ENCODE results near the gene ZNF205. TPM values are rescaled to one million over a fixed set of nuclear protein-coding genes. Genes with fewer than 3 reads are reported as not detected.
"Not testable (repeated sequence)": the region's sequence is repeated elsewhere in the genome, so short reads cannot be mapped to it uniquely, and the experiment has no call there.

ZNF205 gene
- total RNA-seq, 2 experiments from 2014 or later = 0.21 to 0.32 TPM

DNA sequence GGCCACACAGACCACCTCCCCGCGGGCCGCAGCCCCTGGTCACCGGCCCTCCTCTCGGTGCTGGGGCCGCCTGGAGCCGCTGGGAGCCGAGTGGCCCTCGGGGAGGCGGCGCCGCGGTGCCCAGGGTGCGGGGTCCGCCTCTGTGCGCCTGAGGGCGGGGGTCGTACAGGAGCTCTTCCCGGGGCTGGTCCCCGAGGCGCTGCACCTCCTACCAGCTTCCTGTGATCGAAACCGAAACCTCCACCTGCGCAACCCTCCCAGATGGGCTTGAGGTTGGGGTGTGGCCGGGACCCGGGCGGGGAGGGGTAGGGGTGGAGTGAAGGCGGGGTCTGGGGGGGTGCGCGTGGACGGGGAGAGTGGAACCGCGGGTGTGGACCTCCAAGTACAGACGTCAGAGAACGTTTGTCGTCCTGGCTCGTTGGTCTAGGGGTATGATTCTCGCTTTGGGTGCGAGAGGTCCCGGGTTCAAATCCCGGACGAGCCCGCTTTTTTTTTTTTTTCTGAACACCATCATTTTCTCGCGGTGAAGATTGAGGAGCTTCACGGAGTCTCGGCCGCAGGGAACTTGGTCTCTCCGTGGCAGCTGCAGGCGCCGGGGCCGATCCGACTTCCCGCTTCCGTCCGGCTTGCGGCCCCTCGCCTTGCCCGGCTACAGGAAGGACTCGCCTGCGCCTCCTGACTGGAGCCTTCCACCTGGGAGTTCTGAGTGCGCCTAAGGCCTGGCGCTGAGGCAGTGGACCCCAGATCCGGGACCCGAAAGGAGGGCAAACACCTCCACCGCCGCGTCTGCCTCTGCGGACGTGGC is 46.3 kb downstream of the ZNF205 start:
- ChIA-PET CTCF (interaction anchor here (0.5 to 1.2 kb wide), 7 partner anchors 8 to 128 kb away, joined by 3 to 7 read pairs (median 5); no protein-coding TSS in a partner anchor), POLR2A (interaction anchor here (0.6 to 1.5 kb wide), 7 partner anchors 8 to 290 kb away, joined by 3 to 10 read pairs (median 3); partner anchors contain the start of gene ZNF213)
- peaks cover 20% of the 10 kb centered on the region for H3K4me1 Mint-ChIP-seq
- peak overlapping the region; percentile 87 for H3K4me3 Mint-ChIP-seq
- H3K27me3 Mint-ChIP-seq = peaks cover 7% of the 10 kb centered on the region
- intact Hi-C loops (cut with DNase I, micrococcal nuclease) = loop anchor here (1.0 kb wide), 2 partner anchors 8 to 13 kb away; no protein-coding TSS in a partner anchor
- peak overlapping the region; percentile 88 for H3K27ac Mint-ChIP-seq
- H3K9me3 Mint-ChIP-seq (ENCODE audit: low read depth) = peaks cover 2% of the 10 kb centered on the region
- DNase-seq (peak; percentile 91), ATAC-seq (peak; percentile 75)
- peaks cover 2% of the 10 kb centered on the region for H3K36me3 Mint-ChIP-seq (ENCODE audit: low read depth)

DNA sequence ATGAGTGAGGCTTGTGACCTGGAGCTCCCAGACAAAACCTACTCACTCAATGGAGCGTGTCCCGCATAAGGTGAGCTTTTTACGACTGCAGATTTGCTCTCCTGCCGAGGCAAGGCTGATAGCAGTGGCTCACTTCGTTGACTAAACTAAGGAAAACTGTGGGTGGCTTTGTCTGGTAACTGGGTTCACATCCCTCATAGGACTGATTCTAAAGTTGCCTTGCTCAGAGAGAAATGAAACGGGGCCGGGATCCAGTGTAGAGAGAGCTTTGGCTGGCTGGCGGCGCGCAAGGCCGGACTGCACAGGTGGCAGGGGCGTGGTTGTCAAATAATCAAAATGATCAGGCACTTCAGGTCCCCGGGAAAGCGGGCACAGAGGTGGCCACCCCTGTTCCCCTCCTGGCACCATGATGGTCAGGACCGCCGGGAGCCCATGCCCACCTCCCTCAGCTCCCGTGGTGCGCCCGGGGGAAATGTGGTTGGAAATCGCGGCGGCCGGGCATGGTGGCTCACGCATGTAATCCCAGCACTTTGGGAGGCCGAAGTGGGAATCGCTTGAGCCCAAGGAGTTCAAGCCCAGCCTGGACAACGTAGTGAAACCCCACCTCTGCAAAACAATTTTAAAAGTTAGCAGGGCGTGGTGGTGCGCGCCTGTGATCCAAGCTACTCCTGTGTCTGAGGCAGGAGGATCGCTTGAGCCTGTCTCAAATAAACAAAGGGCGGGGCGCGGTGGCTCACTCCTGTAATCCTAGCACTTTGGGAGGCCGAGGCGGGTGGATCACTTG is 49.0 kb downstream of the ZNF205 start:
- peaks cover 7% of the 10 kb centered on the region for H3K27me3 Mint-ChIP-seq
- peaks cover 27% of the 10 kb centered on the region for H3K4me1 Mint-ChIP-seq
- no peaks in the 10 kb centered on the region for H3K9me3 Mint-ChIP-seq (ENCODE audit: low read depth)
- ATAC-seq (no peak), DNase-seq (no peak)
- CTCF ChIA-PET = interaction anchor here (0.5 to 1.4 kb wide), 2 partner anchors 21 to 130 kb away, joined by 3 read pairs; no protein-coding TSS in a partner anchor
- peaks cover 2% of the 10 kb centered on the region for H3K36me3 Mint-ChIP-seq (ENCODE audit: low read depth)
- intact Hi-C loops (cut with DNase I, micrococcal nuclease) = no loop called here
- H3K27ac Mint-ChIP-seq = no peak overlapping the region
- POLR2A ChIA-PET = no interaction called here
- H3K4me3 Mint-ChIP-seq = peak overlapping the region; percentile 38

DNA sequence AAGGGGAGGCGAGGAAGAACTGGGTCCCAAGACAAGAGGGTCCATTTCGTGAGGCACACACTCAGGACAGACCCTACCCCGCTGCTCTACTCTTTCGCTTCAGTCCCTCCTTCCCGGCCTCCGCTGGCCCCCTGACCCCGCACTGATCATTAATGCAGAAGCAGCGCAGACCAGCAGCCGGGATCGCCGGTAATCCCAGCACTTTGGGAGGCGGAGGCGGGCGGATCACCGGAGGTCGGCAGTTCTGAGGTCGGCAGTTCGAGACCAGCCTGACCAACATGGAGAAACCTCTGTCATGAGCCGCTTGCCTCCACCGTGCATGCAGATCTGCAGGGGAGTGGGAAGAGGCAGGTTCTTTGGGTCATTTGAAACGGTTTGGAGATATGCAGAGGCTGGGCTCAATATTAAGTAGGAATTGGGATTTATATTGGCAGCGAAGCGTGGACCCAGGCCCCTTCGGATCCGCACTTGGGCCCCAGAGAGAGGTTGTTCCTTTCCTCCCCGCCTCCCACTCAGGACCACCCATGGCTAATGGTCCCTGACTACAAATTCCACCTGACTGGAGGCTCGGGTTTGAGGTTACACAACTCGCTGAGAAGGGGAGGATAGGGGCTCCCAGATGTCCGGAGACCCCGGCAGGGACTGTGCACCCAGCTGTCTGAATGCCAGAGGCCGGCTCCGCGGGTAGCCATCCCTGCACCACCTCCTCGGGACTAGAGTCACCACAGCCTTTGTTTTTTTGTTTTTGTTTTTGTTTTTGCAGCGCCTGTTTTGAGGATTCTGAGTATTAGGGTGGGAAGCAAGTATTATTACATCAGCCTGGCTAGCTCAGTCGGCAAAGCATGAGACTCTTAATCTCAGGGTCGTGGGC is 52.0 kb downstream of the ZNF205 start:
- peaks cover 1% of the 10 kb centered on the region for H3K27me3 Mint-ChIP-seq
- no peak overlapping the region for H3K4me3 Mint-ChIP-seq
- ChIA-PET CTCF (interaction anchor here (0.5 to 2.1 kb wide), 8 partner anchors 10 to 136 kb away, joined by 3 to 15 read pairs (median 4); no protein-coding TSS in a partner anchor), POLR2A (no interaction called here)
- no peaks in the 10 kb centered on the region for H3K36me3 Mint-ChIP-seq (ENCODE audit: low read depth)
- no peak overlapping the region for H3K27ac Mint-ChIP-seq
- DNase-seq (no peak), ATAC-seq (no peak)
- peaks cover 15% of the 10 kb centered on the region for H3K4me1 Mint-ChIP-seq
- intact Hi-C loops (cut with DNase I, micrococcal nuclease) = no loop called here
- H3K9me3 Mint-ChIP-seq (ENCODE audit: low read depth) = no peaks in the 10 kb centered on the region

DNA sequence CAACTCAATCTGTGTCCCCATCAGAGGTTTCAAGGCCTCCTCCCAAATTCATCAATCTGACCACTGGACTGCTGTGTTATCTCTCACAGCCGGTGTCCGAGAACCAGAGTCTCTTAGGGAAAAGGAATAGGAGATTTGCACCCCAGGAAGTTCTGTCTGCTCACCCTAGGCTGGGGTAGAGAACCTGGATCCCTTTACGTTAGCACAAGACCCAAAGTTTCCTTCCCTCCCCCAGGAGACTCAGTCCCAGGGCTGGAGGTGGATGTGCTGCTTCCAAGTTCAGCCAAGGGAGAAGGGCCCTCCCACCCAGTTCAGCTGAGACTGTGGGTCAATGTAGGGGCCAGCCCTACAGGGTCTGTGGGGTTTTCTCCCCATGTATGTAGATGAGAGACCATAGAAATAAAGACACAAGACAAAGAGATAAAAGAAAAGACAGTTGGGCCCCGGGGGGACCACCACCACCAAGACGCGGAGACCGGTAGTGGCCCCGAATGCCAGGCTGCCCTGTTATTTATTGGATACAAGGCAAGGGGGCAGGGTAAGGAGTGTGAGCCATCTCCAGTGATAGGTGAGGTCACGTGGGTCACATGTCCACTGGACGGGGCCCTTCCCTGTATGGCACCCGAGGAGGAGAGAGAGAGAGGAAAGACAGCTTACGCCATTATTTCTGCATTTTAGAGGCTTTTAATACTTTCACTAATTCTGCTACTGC is 52.9 kb downstream of the ZNF205 start:
- ATAC-seq = no peak
- no peaks in the 10 kb centered on the region for H3K36me3 Mint-ChIP-seq (ENCODE audit: low read depth)
- H3K27me3 Mint-ChIP-seq = peaks cover 2% of the 10 kb centered on the region
- POLR2A ChIA-PET = no interaction called here
- CTCF ChIA-PET = interaction anchor here (0.5 to 2.1 kb wide), 11 partner anchors 9 to 136 kb away, joined by 3 to 15 read pairs (median 4); partner anchors contain the start of gene ZNF213
- peak overlapping the region; percentile 32 for H3K4me3 Mint-ChIP-seq
- DNase-seq = no peak
- no peaks in the 10 kb centered on the region for H3K9me3 Mint-ChIP-seq (ENCODE audit: low read depth)
- H3K27ac Mint-ChIP-seq = peak overlapping the region; percentile 68
- intact Hi-C loops (cut with DNase I, micrococcal nuclease) = loop anchor here in 1 of 2 experiments (5.0 kb wide), 1 partner anchor 68 kb away; the partner anchor contains the start of gene ZSCAN10
- H3K4me1 Mint-ChIP-seq = peaks cover 10% of the 10 kb centered on the region

DNA sequence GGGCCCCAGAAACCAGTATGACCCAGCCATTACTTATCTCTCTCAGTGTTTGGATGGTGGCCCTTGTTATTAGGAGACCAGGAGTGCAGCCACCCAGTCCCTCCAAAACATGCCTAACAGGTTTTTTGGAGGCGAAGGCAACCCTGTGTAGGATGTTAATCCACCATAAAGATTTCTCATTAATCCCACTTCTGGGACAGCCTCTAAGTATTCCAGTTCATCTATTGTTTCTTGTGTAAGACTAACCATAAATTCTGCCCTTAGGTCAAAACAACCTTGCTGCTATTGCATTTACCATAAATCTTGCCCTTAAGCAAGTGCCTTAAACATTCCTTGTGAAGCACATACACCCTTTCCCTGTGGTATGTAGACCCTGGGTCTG is 54.1 kb downstream of the ZNF205 start:
- no peak for ATAC-seq
- no peak overlapping the region for H3K27ac Mint-ChIP-seq
- DNase-seq = no peak
- peaks cover 17% of the 10 kb centered on the region for H3K4me1 Mint-ChIP-seq
- H3K36me3 Mint-ChIP-seq (ENCODE audit: low read depth) = no peaks in the 10 kb centered on the region
- H3K4me3 Mint-ChIP-seq = no peak overlapping the region
- H3K9me3 Mint-ChIP-seq (ENCODE audit: low read depth) = no peaks in the 10 kb centered on the region
- CTCF ChIA-PET = interaction anchor here (0.7 to 2.1 kb wide), 8 partner anchors 31 to 137 kb away, joined by 3 to 15 read pairs (median 4); partner anchors contain the start of gene ZNF213
- POLR2A ChIA-PET = no interaction called here
- intact Hi-C loops (cut with DNase I, micrococcal nuclease) = loop anchor here (1.0 to 5.0 kb wide), 5 partner anchors 32 to 107 kb away; partner anchors contain the start of gene ZSCAN10 (in 1 of the 2)
- peaks cover 11% of the 10 kb centered on the region for H3K27me3 Mint-ChIP-seq

DNA sequence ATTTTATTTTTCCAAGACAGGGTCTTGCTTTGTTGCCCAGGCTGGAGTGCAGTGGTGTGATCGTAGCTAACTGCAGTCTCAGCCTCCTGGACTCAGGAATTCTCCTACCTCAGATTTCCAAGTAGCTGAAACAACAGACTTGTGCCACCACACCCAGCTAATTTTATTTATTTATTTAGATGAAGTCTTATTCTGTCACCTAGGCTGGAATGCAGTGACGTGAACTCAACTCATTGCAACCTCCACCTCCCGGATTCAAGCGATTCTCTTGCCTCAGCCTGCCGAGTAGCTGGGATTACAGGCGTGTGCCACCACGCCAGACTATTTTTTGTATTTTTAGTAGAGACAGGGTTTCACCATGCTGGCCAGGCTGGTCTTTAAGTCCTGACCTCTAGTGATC is 56.3 kb downstream of the ZNF205 start:
- peaks cover 20% of the 10 kb centered on the region for H3K27me3 Mint-ChIP-seq
- POLR2A ChIA-PET; DNase-seq; H3K4me3 Mint-ChIP-seq; ATAC-seq; H3K27ac Mint-ChIP-seq; H3K9me3 Mint-ChIP-seq (ENCODE audit: low read depth); H3K36me3 Mint-ChIP-seq (ENCODE audit: low read depth): not testable (repeated sequence)
- H3K4me1 Mint-ChIP-seq = peaks cover 30% of the 10 kb centered on the region
- CTCF ChIA-PET = interaction anchor here (0.6 to 4.2 kb wide), 11 partner anchors 9 to 141 kb away, joined by 3 to 27 read pairs (median 5); partner anchors contain the start of gene ZSCAN10
- intact Hi-C loops (cut with DNase I, micrococcal nuclease) = loop anchor here in 1 of 2 experiments (5.0 kb wide), 1 partner anchor 71 kb away; the partner anchor contains the start of gene ZSCAN10

Other genes with a start within 250 kb of the ZNF205 start
- gene FLYWCH2, start 229.4 kb upstream of the ZNF205 start, total RNA-seq = 10 to 100 TPM; 16.8 to 17.3 TPM
- gene FLYWCH1, start 200.7 kb upstream of the ZNF205 start, total RNA-seq = 10 to 100 TPM; 26.6 to 37.9 TPM
- not detected for gene KREMEN2, start 148.3 kb upstream of the ZNF205 start, total RNA-seq
- gene PAQR4, start 143.2 kb upstream of the ZNF205 start, total RNA-seq = 10 to 100 TPM; 28.7 to 31.2 TPM
- gene PKMYT1, start 132.1 kb upstream of the ZNF205 start, total RNA-seq = 100 to 1,000 TPM; 101 to 117 TPM
- not detected for gene CLDN9, start 99.7 kb upstream of the ZNF205 start, total RNA-seq
- not detected for gene CLDN6, start 94.4 kb upstream of the ZNF205 start, total RNA-seq
- gene TNFRSF12A, start 92.2 kb upstream of the ZNF205 start, total RNA-seq = 1 to 10 TPM; 5.4 to 7.7 TPM
- gene HCFC1R1, start 88.6 kb upstream of the ZNF205 start, total RNA-seq = 10 to 100 TPM; 30.0 to 30.7 TPM
- gene THOC6, start 88.6 kb upstream of the ZNF205 start, total RNA-seq = 10 to 100 TPM; 46.9 to 50.2 TPM
- 1 to 10 TPM in 1 of 2 experiments, under 1 TPM in 1; 0.58 to 1.2 TPM for gene BICDL2, start 75.6 kb upstream of the ZNF205 start, total RNA-seq
- under 1 TPM; 0.55 to 0.91 TPM for gene MMP25, start 66.0 kb upstream of the ZNF205 start, total RNA-seq
- 1,000 to 10,000 TPM; 1,864 to 2,360 TPM for gene IL32, start 46.9 kb upstream of the ZNF205 start, total RNA-seq
- under 1 TPM; 0.11 to 0.30 TPM for gene ZSCAN10, start 13.3 kb upstream of the ZNF205 start, total RNA-seq
- gene ZNF213, start 22.4 kb downstream of the ZNF205 start, total RNA-seq = 1 to 10 TPM; 7.6 to 8.3 TPM
- not detected for gene OR1F1, start 75.6 kb downstream of the ZNF205 start, total RNA-seq
- 1 to 10 TPM; 8.3 to 9.0 TPM for gene ZNF200, start 122.6 kb downstream of the ZNF205 start, total RNA-seq
- under 1 TPM; 0.09 to 0.14 TPM for gene MEFV, start 144.0 kb downstream of the ZNF205 start, total RNA-seq
- 10 to 100 TPM; 19.2 to 19.6 TPM for gene ZNF263, start 170.9 kb downstream of the ZNF205 start, total RNA-seq
- gene TIGD7, start 192.8 kb downstream of the ZNF205 start, total RNA-seq = 1 to 10 TPM; 2.9 TPM
- 10 to 100 TPM; 23.2 to 27.4 TPM for gene ZNF75A, start 192.9 kb downstream of the ZNF205 start, total RNA-seq
- gene OR2C1, start 243.3 kb downstream of the ZNF205 start, total RNA-seq = not detected

Measured in activated CD4-positive, alpha-beta T cell treated with anti-CD3 and anti-CD28 coated beads for 36 hours (primary cell).